ENCODE measurements around the gene EFNA4.
A peak's percentile ranks its signal among the peaks of the same experiment; 100 is the strongest.

EFNA4 gene

DNA sequence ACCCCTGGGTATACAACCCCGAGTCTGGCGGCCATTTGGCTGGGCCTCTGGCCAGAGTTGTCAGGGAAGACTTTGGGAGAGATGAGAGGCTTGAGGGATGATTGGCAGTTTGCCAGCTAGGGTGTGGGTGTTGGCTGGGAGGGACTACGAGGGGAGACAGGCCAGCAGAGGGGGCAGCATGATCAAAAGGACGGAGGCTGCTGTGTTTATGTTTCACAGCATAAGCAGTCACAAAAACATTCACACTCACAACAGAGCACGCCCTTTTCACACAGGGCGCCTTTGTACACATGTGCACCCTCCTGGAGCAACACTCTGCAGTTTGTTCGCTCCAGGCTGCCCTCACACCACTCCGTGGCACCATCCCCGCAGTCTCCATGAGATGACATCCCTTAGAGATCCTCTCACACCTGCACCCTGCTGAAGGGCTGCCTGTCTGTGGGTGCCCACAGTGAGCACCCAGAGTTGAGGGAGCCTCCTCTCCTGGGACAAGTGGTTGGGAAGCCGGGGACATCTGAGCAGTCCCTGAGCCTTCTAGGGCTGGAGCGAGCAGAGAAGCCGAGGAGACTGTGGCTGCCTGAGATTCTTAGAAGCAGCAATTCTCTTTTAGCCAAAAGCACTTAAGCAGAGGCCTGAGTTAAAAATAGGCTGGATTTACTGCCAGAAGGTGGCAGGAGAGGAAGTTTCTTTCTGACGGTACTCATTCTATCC is 30.5 kb downstream of the EFNA4 start:
- Mint-ChIP-seq H3K36me3 (ENCODE audit: low read depth) (no peaks in the 10 kb centered on the region), H3K4me1 (ENCODE audit: low read depth) (peaks cover 5% of the 10 kb centered on the region), H3K4me3 (no peak overlapping the region), H3K9me3 (no peaks in the 10 kb centered on the region), H3K27me3 (peaks cover 4% of the 10 kb centered on the region), H3K27ac (no peak overlapping the region)
- DNase-seq = peak; percentile 34

- no peak overlapping the region for H3K27ac Mint-ChIP-seq
- H3K4me1 Mint-ChIP-seq (ENCODE audit: low read depth) = peaks cover 5% of the 10 kb centered on the region
- H3K36me3 Mint-ChIP-seq (ENCODE audit: low read depth) = no peaks in the 10 kb centered on the region
- H3K27me3 Mint-ChIP-seq = peaks cover 4% of the 10 kb centered on the region
- no peak overlapping the region for H3K4me3 Mint-ChIP-seq
- no peaks in the 10 kb centered on the region for H3K9me3 Mint-ChIP-seq
- no peak for DNase-seq
Observed at GRCh38 chr1:155094622-155094948, 31.0 kb downstream of the EFNA4 start.

DNA sequence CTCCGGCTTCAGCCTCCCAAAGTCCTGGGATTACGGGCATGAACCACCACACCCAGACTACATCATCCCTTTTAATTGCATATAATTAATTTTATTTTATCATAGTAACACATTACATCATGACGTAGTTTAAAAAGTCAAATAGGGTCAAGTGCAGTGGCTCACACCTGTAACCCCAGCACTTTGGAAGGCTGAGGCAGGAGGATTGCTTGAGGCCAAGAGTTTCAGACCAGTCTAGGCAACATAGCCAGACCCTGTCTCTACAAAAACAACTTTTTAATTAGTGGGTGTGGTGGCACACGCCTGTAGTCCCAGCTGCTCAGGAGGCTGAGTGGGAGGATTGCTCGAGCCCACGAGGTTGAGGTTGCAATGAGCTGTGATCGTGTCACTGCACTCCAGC is 35.8 kb downstream of the EFNA4 start:
- Mint-ChIP-seq H3K36me3 (ENCODE audit: low read depth) (no peaks in the 10 kb centered on the region), H3K27ac (no peak overlapping the region), H3K9me3 (no peaks in the 10 kb centered on the region), H3K27me3 (peaks cover 4% of the 10 kb centered on the region), H3K4me3 (no peak overlapping the region), H3K4me1 (ENCODE audit: low read depth) (no peaks in the 10 kb centered on the region)
- no peak for DNase-seq

GRCh38 chr1:155103325-155103724 is 39.8 kb downstream of the EFNA4 start:
- no peaks in the 10 kb centered on the region for H3K27me3 Mint-ChIP-seq
- no peak overlapping the region for H3K27ac Mint-ChIP-seq
- DNase-seq = no peak
- no peaks in the 10 kb centered on the region for H3K36me3 Mint-ChIP-seq (ENCODE audit: low read depth)
- no peak overlapping the region for H3K4me3 Mint-ChIP-seq
- H3K4me1 Mint-ChIP-seq (ENCODE audit: low read depth) = no peaks in the 10 kb centered on the region
- no peaks in the 10 kb centered on the region for H3K9me3 Mint-ChIP-seq

GRCh38 chr1:155104605-155105534 is 41.3 kb downstream of the EFNA4 start:
- Mint-ChIP-seq H3K27ac (no peak overlapping the region), H3K9me3 (no peaks in the 10 kb centered on the region), H3K36me3 (ENCODE audit: low read depth) (no peaks in the 10 kb centered on the region), H3K4me3 (no peak overlapping the region), H3K27me3 (no peaks in the 10 kb centered on the region), H3K4me1 (ENCODE audit: low read depth) (no peaks in the 10 kb centered on the region)
- no peak for DNase-seq

DNA sequence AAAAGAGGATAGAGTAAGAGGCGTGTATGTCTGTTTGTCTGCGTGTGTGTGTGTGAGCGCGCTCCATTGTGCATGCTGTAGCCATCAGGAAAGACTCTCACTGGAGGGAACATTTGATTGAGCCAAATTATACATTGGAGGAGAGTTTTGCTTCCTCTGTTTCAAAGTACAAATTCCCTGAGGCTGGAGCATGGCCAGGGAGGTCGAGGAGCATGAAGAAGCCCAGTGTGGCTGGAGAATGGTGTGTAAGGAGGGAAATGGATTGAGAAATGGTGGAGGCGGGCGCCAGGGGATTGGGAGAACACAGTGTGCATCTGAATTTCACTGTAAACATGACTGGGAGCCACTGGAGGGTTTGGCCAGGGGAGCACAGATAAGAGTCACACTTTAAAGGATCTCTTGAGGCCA is 42.1 kb downstream of the EFNA4 start:
- no peaks in the 10 kb centered on the region for H3K27me3 Mint-ChIP-seq
- no peak for DNase-seq
- no peak overlapping the region for H3K27ac Mint-ChIP-seq
- H3K9me3 Mint-ChIP-seq = no peaks in the 10 kb centered on the region
- no peaks in the 10 kb centered on the region for H3K36me3 Mint-ChIP-seq (ENCODE audit: low read depth)
- no peak overlapping the region for H3K4me3 Mint-ChIP-seq
- no peaks in the 10 kb centered on the region for H3K4me1 Mint-ChIP-seq (ENCODE audit: low read depth)

DNA sequence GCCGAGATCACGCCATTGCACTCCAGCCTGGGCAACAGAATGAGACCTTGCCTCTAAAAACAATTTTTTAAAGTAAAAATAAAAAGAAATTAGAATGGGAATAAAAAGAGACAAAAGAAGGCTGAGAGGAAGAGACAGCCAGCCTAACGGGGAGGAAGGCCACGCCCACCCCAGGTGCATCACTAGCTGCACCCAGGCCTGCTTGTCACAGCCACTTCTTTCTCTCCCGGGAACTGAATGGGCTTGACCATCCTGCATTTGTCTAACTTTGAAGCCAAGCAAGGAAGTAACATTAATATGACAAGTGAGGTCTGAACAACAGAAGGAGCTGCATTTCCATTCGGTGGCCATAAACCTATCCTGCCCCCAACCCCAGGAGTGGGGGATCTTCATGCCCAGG is 43.3 kb downstream of the EFNA4 start:
- H3K9me3 Mint-ChIP-seq = no peaks in the 10 kb centered on the region
- H3K4me3 Mint-ChIP-seq = no peak overlapping the region
- no peaks in the 10 kb centered on the region for H3K36me3 Mint-ChIP-seq (ENCODE audit: low read depth)
- H3K27me3 Mint-ChIP-seq = no peaks in the 10 kb centered on the region
- no peak overlapping the region for H3K27ac Mint-ChIP-seq
- no peak for DNase-seq
- H3K4me1 Mint-ChIP-seq (ENCODE audit: low read depth) = no peaks in the 10 kb centered on the region

DNA sequence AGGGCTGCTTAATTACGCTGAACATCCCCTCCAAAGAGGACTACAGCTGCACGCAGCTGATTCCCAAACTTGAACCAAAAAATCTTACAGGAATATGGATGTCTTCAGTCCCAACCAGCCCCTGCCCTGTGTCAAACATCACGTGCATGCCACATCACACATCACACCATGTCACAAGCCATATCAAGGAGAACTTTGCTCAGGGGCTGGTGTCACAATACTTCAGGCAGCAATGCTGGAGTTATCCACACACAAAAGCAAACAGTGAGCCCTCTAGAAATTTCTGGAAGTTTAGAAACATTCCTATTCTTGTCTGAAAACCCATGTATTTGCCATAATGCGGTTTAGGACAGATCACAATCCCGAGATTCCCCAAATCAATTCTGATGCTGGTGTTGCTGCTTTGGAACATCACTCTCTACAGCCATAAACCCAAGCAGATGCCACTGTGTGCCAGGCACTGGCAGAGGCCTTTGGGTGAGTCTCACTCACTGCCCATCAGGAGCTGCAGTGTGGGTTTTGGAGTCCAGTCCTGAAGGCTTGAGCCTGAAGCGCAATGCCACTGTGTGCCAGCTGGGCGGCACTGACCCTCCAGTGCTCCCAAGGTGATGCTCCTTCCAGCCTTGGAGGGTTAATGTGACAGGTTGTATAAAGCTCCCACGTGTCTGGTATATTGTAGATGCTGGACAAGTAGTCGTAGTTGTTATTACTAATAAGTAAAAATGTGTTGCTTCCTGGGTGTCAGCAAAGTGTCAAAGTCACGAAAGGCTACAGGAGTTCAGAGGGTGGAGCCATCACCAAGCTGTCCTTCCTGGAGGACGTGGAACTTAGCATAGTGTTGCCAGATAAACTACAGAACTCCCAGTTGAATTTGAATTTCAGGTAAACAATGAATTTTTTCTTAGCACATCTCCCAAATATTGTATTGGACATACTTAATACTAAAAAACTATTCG is 44.0 kb downstream of the EFNA4 start:
- Mint-ChIP-seq H3K27ac (no peak overlapping the region), H3K27me3 (no peaks in the 10 kb centered on the region), H3K36me3 (ENCODE audit: low read depth) (no peaks in the 10 kb centered on the region), H3K9me3 (no peaks in the 10 kb centered on the region), H3K4me3 (no peak overlapping the region), H3K4me1 (ENCODE audit: low read depth) (no peaks in the 10 kb centered on the region)
- no peak for DNase-seq

DNA sequence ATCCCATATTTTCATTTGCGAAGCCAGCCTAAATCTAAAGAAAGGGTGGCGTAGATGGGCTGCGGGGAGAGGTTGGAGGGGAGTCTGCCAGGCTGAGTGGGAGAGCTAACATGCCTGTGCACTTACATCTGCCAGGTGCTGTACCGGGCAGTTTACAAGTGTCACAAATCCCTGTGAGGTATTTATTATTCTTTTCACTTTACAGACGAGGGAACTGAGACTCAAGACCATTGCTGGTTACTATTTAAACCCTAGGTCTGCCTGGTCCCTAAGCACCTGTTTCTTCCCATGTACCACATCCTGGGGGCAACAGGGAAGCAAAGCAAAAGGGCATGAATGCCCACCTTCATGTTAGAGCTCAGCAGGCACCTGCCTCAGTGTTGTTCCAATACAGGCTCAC is 44.8 kb downstream of the EFNA4 start:
- no peaks in the 10 kb centered on the region for H3K36me3 Mint-ChIP-seq (ENCODE audit: low read depth)
- no peaks in the 10 kb centered on the region for H3K27me3 Mint-ChIP-seq
- H3K4me1 Mint-ChIP-seq (ENCODE audit: low read depth) = no peaks in the 10 kb centered on the region
- DNase-seq = no peak
- no peaks in the 10 kb centered on the region for H3K9me3 Mint-ChIP-seq
- H3K27ac Mint-ChIP-seq = no peak overlapping the region
- H3K4me3 Mint-ChIP-seq = no peak overlapping the region

DNA sequence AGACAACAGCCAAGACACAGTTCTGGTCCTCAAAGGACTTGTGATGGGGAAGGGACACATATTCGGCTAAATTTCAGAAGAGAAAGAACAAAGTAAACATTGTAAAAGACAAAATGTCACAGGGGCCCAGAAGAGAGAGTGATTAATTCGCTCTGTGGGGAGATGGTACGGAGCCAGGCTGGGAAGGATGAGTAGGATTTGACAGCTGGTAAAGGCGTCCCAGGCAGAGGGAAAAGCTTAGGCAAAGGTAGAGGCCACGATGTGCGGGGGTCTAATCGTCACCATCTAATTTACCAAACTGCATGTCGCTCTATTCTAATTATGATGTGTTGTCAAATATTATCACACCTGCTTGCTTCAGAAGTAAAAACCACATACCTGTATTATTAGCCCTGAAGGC is 46.8 kb downstream of the EFNA4 start:
- no peaks in the 10 kb centered on the region for H3K36me3 Mint-ChIP-seq (ENCODE audit: low read depth)
- no peaks in the 10 kb centered on the region for H3K9me3 Mint-ChIP-seq
- DNase-seq = no peak
- H3K4me1 Mint-ChIP-seq (ENCODE audit: low read depth) = no peaks in the 10 kb centered on the region
- H3K27me3 Mint-ChIP-seq = no peaks in the 10 kb centered on the region
- H3K27ac Mint-ChIP-seq = no peak overlapping the region
- no peak overlapping the region for H3K4me3 Mint-ChIP-seq

DNA sequence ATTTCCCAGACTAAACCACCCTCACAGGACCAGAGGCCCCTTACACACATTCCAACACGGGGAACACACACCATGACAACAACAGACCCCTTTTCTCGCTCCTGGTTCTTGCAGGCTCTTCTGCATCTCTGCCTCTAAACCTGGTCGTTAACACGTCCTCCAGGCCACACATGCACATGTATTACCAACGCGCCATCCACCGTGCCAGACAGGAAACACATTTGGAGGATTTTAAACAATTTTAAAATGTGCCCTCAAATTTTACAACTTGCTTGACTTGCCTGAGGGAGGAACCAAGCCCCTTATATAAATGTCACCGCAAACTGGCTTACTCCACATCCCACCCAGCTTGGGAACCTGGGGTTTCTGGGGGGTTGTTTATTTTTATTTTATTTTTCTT is 47.3 kb downstream of the EFNA4 start:
- no peak overlapping the region for H3K27ac Mint-ChIP-seq
- DNase-seq = no peak
- no peak overlapping the region for H3K4me3 Mint-ChIP-seq
- no peaks in the 10 kb centered on the region for H3K4me1 Mint-ChIP-seq (ENCODE audit: low read depth)
- H3K36me3 Mint-ChIP-seq (ENCODE audit: low read depth) = no peaks in the 10 kb centered on the region
- no peaks in the 10 kb centered on the region for H3K27me3 Mint-ChIP-seq
- no peaks in the 10 kb centered on the region for H3K9me3 Mint-ChIP-seq

- Mint-ChIP-seq H3K4me1 (ENCODE audit: low read depth) (no peaks in the 10 kb centered on the region), H3K27me3 (no peaks in the 10 kb centered on the region), H3K27ac (no peak overlapping the region), H3K9me3 (no peaks in the 10 kb centered on the region), H3K36me3 (ENCODE audit: low read depth) (no peaks in the 10 kb centered on the region), H3K4me3 (no peak overlapping the region)
- DNase-seq = no peak
Observed at GRCh38 chr1:155113450-155113980, 50.0 kb downstream of the EFNA4 start.

GRCh38 chr1:155116113-155116764 is 52.7 kb downstream of the EFNA4 start:
- Mint-ChIP-seq H3K9me3 (no peaks in the 10 kb centered on the region), H3K4me3 (no peak overlapping the region), H3K27ac (no peak overlapping the region), H3K27me3 (no peaks in the 10 kb centered on the region), H3K4me1 (ENCODE audit: low read depth) (no peaks in the 10 kb centered on the region), H3K36me3 (ENCODE audit: low read depth) (no peaks in the 10 kb centered on the region)
- no peak for DNase-seq

GRCh38 chr1:155117610-155118009 is 54.1 kb downstream of the EFNA4 start:
- Mint-ChIP-seq H3K27ac (no peak overlapping the region), H3K9me3 (no peaks in the 10 kb centered on the region), H3K36me3 (ENCODE audit: low read depth) (no peaks in the 10 kb centered on the region), H3K4me1 (ENCODE audit: low read depth) (no peaks in the 10 kb centered on the region), H3K4me3 (no peak overlapping the region), H3K27me3 (no peaks in the 10 kb centered on the region)
- no peak for DNase-seq
